KMS-11 (cell line): ENCODE results near the gene IFNGR2.

Source experiments
- H2AFZ ChIP-seq: fragments of 200-600 bp; sonication (generic); 2 replicates; pipeline ENCODE4 v1.6.1; 2016; ENCODE audit warnings: antibody characterized with exemption, mixed run types, low read depth
- H3K27ac ChIP-seq: fragments of 200-600 bp; sonication (generic); 2 replicates; pipeline ENCODE4 v1.6.1; 2016; ENCODE audit warnings: mild to moderate bottlenecking, mixed run types
- H3K27me3 ChIP-seq: fragments of 200-600 bp; sonication (generic); 2 replicates; pipeline ENCODE4 v1.6.1; 2017; ENCODE audit warnings: mild to moderate bottlenecking, low read depth, mixed run types, moderate library complexity; ENCODE audit not compliant: insufficient read depth
- H3K36me3 ChIP-seq: fragments of 200-600 bp; sonication (generic); 2 replicates; pipeline ENCODE4 v1.6.1; 2017; ENCODE audit warnings: mild to moderate bottlenecking, mixed run types; ENCODE audit not compliant: insufficient read depth
- H3K4me1 ChIP-seq: fragments of 200-600 bp; sonication (generic); 2 replicates; pipeline ENCODE4 v1.6.1; 2016; ENCODE audit warnings: mild to moderate bottlenecking, low read depth, mixed run types; ENCODE audit not compliant: poor library complexity, severe bottlenecking
- H3K4me2 ChIP-seq: fragments of 200-600 bp; sonication (generic); 2 replicates; pipeline ENCODE4 v1.7.0; 2016; ENCODE audit warnings: mild to moderate bottlenecking, mixed run types
- H3K4me3 ChIP-seq: fragments of 200-600 bp; sonication (generic); IDR thresholded peaks from 2 replicates; pipeline ENCODE4 v1.6.1; 2017; ENCODE audit warnings: low read depth, low read length, mixed read lengths; ENCODE audit not compliant: insufficient read depth
- H3K79me2 ChIP-seq: fragments of 200-600 bp; sonication (generic); 2 replicates; pipeline ENCODE4 v1.6.1; 2016; ENCODE audit warnings: low read depth, mixed run types; ENCODE audit not compliant: insufficient read depth
- H3K9ac ChIP-seq: fragments of 200-600 bp; sonication (generic); 2 replicates; pipeline ENCODE4 v1.6.1; 2016; ENCODE audit warnings: mild to moderate bottlenecking, mixed run types
- H4K20me1 ChIP-seq: fragments of 200-600 bp; sonication (generic); 2 replicates; pipeline ENCODE4 v1.6.1; 2016; ENCODE audit warnings: mild to moderate bottlenecking, mixed run types; ENCODE audit not compliant: insufficient read depth
- CTCF ChIP-seq: fragments of 200-600 bp; sonication (generic); conservative IDR thresholded peaks from 2 replicates; pipeline ENCODE4 v1.6.1; 2017; ENCODE audit warnings: low read depth, mild to moderate bottlenecking, antibody characterized with exemption, low read length, moderate library complexity, mixed read lengths

IFNGR2 gene

GRCh38 chr21:33396951-33397350 lies 6.3 kb upstream of the IFNGR2 start:
- no peak for TF ChIP-seq CTCF
- H3K27ac ChIP-seq: no peak overlapping the region
- peaks cover 6% of the 10 kb centered on the region; the same call in 1 of the 2 replicates for H3K27me3 ChIP-seq
- H4K20me1 ChIP-seq: no peaks in the 10 kb centered on the region
- peaks cover 28% of the 10 kb centered on the region for H3K4me1 ChIP-seq
- H3K4me2 ChIP-seq: no peak overlapping the region
- no peaks in the 10 kb centered on the region for H3K36me3 ChIP-seq
- no peak overlapping the region for H2AFZ ChIP-seq
- no peak overlapping the region for H3K9ac ChIP-seq
- no peaks in the 10 kb centered on the region for H3K79me2 ChIP-seq
- H3K4me3 ChIP-seq: no peak overlapping the region

DNA sequence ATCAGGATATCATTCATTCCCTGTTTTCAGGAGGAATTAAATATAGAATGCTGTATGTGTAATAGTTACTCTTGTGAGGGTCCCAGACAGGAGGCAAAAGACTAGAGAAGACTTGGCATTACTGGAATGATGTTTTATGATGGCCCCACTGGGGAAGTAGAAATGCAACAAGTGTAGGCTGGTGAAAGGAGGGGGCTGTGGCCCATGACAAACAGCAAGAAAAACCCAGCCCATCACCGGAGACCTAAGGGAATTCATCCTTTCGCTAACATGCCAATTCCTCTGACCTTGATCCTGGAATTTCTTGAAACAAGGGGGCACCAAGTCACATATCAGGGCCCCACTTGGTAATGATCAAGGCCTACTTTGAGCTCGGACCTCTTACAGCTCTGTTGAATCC lies 5.5 kb upstream of the IFNGR2 start:
- Histone ChIP-seq H3K36me3 (no peaks in the 10 kb centered on the region), H3K4me3 (no peak overlapping the region), H3K79me2 (no peaks in the 10 kb centered on the region), H4K20me1 (no peaks in the 10 kb centered on the region), H3K4me1 (peaks cover 28% of the 10 kb centered on the region), H3K27ac (no peak overlapping the region), H3K9ac (no peak overlapping the region), H3K27me3 (peaks cover 4% of the 10 kb centered on the region; the same call in 1 of the 2 replicates), H2AFZ (no peak overlapping the region), H3K4me2 (no peak overlapping the region)
- no peak for TF ChIP-seq CTCF

- Histone ChIP-seq H3K4me3 (no peak overlapping the region), H3K27me3 (peaks cover 4% of the 10 kb centered on the region; the same call in 1 of the 2 replicates), H3K79me2 (no peaks in the 10 kb centered on the region), H3K9ac (no peak overlapping the region), H2AFZ (no peak overlapping the region), H4K20me1 (no peaks in the 10 kb centered on the region), H3K4me2 (no peak overlapping the region), H3K4me1 (peaks cover 26% of the 10 kb centered on the region), H3K27ac (no peak overlapping the region), H3K36me3 (no peaks in the 10 kb centered on the region)
- no peak for TF ChIP-seq CTCF
These were observed 4.9 kb upstream of the IFNGR2 start for GRCh38 chr21:33398361-33398760.

DNA sequence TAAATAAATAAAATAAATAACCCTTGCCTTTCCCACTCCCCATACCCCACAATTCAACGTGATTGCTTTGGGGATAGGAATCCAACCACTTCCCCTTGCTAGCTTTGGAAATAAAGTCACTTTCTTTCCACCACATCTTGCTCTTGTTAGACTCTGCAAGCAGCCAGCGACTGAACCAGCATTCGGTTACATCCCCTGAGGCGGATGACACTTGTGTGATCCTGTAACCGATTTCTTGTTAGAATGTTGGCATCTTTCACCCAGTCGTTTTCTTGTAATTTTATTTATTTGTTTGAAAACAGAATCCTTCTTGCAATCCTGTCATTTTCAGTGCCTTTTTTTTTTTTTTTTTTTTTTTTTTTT lies 1.6 kb upstream of the IFNGR2 start:
- no peaks in the 10 kb centered on the region for H4K20me1 ChIP-seq
- no peak overlapping the region for H3K4me2 ChIP-seq
- peaks cover 24% of the 10 kb centered on the region; the same call in 1 of the 2 replicates for H3K79me2 ChIP-seq
- H3K9ac ChIP-seq: no peak overlapping the region
- no peak overlapping the region for H2AFZ ChIP-seq
- TF ChIP-seq CTCF: no peak
- H3K4me1 ChIP-seq: peaks cover 10% of the 10 kb centered on the region
- no peaks in the 10 kb centered on the region for H3K27me3 ChIP-seq
- H3K4me3 ChIP-seq: no peak overlapping the region
- H3K27ac ChIP-seq: no peak overlapping the region
- H3K36me3 ChIP-seq: no peaks in the 10 kb centered on the region
